Activated CD4-positive, alpha-beta memory T cell treated with anti-CD3 and anti-CD28 coated beads, Interleukin-2, amount 10 ng/mL, durations not matched to agents 7 days and 5 days (primary cell): ENCODE results near the gene HS3ST5. TPM values are rescaled to one million over a fixed set of nuclear protein-coding genes. Genes with fewer than 3 reads are reported as not detected.
"Not testable (repeated sequence)": the region's sequence is repeated elsewhere in the genome, so short reads cannot be mapped to it uniquely, and the experiment has no call there.

Source experiments
- CTCF ChIA-PET: fragments of 350-600 bp; sonication (Branson Sonifier 250); formaldehyde crosslinking; loops from one replicate; lab custom pipeline; 2021; ENCODE audit warnings: antibody characterized with exemption, inconsistent platforms; lab: Charles Lee
- POLR2A ChIA-PET: fragments of 350-600 bp; sonication (Branson Sonifier 250); formaldehyde crosslinking; loops from one replicate; lab custom pipeline; 2021; ENCODE audit warnings: antibody characterized with exemption; lab: Charles Lee
- DNase-seq: peaks from one replicate; pipeline ENCODE4 v3.0.0-alpha.2; 2020
- H3K27ac Mint-ChIP-seq: one replicate; pipeline ENCODE4 v1.8.0; 2021; ENCODE audit warnings: mild to moderate bottlenecking, mixed read lengths
- H3K27me3 Mint-ChIP-seq: one replicate; pipeline ENCODE4 v1.8.0; 2021; ENCODE audit warnings: mixed read lengths
- H3K36me3 Mint-ChIP-seq: one replicate; pipeline ENCODE4 v1.8.0; 2021; ENCODE audit warnings: low read depth, mixed read lengths
- H3K4me1 Mint-ChIP-seq: one replicate; pipeline ENCODE4 v1.8.0; 2021; ENCODE audit warnings: mixed read lengths
- H3K4me3 Mint-ChIP-seq: one replicate; pipeline ENCODE4 v1.8.0; 2021; ENCODE audit warnings: mild to moderate bottlenecking, mixed read lengths
- H3K9me3 Mint-ChIP-seq: one replicate; pipeline ENCODE4 v1.8.0; 2021; ENCODE audit warnings: mixed read lengths
- total RNA-seq, 2 experiments: library from RNA; stranded (reverse); gene quantifications; one replicate each; pipeline ENCODE4 v1.2.3, GENCODE V29; 2021

Gene HS3ST5
- total RNA-seq, 2 experiments from 2014 or later: not detected

DNA sequence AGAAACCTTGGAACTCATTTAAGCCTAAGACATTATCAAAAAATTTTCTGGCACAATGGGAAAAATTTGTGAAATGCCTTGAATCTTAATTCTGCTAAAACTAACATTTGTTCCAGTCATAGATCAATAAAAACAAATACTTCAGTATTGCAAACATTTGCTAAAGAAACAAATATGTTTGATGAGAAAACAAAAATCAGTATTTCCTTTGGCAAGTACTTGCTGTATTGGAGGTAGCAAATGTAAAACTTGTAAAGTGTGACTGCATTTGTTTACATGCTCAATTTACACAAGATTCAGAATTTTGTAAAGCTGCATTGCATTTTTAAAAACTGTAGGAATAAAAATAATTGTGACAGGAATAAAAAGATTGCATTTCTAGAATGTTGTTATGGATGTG is 183.1 kb downstream of the HS3ST5 start:
- CTCF ChIA-PET: no interaction called here
- H3K9me3 Mint-ChIP-seq: no peaks in the 10 kb centered on the region
- no peak overlapping the region for H3K4me3 Mint-ChIP-seq
- no peaks in the 10 kb centered on the region for H3K27me3 Mint-ChIP-seq
- H3K36me3 Mint-ChIP-seq: no peaks in the 10 kb centered on the region
- no peak for DNase-seq
- no peak overlapping the region for H3K27ac Mint-ChIP-seq
- no peaks in the 10 kb centered on the region for H3K4me1 Mint-ChIP-seq
- POLR2A ChIA-PET: no interaction called here

DNA sequence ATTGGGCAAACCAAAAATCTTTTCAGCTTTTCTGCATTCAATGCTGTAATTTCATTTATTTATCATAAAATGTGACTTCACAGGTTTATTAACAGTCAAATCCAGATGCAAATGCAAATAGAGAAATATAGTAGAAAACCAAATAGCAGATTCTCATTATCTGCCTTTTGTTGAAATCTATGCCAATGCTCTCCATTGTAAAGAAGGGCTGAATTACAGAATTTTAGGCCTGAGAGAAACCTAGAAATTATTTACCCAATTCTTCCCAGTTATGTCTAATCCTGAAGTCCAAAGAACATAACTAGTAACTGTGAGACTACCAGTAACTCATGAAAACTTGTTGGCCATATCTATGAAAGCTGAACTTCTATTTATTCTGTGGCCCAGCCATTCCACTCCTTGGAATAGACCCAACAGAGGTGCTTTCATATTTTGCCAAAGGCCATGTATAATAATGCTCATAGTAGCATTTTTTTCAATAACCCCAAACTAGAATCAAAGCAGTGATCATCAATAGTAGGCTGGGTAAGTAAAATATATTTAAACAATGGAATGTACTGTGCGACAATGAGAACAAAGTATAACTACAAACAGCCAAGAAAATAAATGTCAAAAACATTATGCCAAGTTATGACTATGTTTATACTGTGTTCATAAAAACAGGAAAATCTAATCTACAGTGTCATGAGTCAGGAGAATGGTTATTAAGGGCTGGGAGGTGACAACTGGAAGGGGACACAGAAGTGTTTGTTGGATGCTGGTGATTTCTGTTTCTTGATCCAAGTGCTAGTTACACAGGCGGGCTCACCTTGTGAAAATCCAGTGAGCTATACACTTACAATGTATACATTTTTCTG is 183.8 kb downstream of the HS3ST5 start:
- no peaks in the 10 kb centered on the region for H3K27me3 Mint-ChIP-seq
- DNase-seq: no peak
- H3K9me3 Mint-ChIP-seq: no peaks in the 10 kb centered on the region
- H3K36me3 Mint-ChIP-seq: no peaks in the 10 kb centered on the region
- ChIA-PET CTCF (no interaction called here), POLR2A (no interaction called here)
- no peaks in the 10 kb centered on the region for H3K4me1 Mint-ChIP-seq
- H3K27ac Mint-ChIP-seq: no peak overlapping the region
- no peak overlapping the region for H3K4me3 Mint-ChIP-seq

DNA sequence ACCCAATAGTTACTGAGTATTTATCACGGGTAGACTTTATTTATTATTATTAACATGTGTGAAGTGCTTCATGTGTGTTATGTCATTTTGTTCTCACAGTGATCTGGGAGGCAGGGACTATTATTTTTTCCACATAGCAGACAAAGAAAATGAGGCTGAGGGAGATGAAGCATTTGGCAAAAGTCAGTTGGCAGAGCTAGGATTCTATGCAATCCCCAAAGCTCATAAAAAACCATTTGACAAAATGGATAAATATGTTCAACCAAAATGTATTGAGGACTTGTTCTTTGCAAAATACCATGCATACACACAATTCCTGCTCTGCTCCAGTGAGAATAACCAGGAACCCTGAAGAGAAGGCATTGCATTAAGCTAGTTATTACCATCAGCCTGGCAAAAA is 184.4 kb downstream of the HS3ST5 start:
- POLR2A ChIA-PET: no interaction called here
- H3K27ac Mint-ChIP-seq: no peak overlapping the region
- no peak overlapping the region for H3K4me3 Mint-ChIP-seq
- no peaks in the 10 kb centered on the region for H3K9me3 Mint-ChIP-seq
- no peaks in the 10 kb centered on the region for H3K4me1 Mint-ChIP-seq
- DNase-seq: no peak
- H3K27me3 Mint-ChIP-seq: no peaks in the 10 kb centered on the region
- H3K36me3 Mint-ChIP-seq: no peaks in the 10 kb centered on the region
- CTCF ChIA-PET: no interaction called here

DNA sequence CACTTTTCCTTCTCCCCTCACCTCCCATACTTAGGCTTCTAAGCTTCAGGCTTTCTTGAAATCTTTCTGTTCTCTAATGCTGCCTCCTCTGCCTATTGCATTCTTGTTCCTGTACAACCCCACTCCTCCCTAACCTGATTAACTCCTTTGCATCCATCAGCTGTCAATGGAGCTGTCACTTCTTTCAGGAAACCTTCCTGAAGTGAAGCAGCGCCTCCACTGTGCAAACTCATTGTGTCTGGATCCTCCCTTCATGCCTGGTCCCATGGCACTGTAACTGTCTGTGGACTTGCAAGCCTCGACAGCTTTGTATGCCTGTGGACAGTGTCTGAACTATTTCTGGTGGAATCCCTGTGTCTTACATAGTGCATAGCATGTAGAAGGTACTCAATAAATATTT is 185.0 kb downstream of the HS3ST5 start:
- POLR2A ChIA-PET: no interaction called here
- H3K4me1 Mint-ChIP-seq: no peaks in the 10 kb centered on the region
- H3K36me3 Mint-ChIP-seq: no peaks in the 10 kb centered on the region
- no peaks in the 10 kb centered on the region for H3K9me3 Mint-ChIP-seq
- H3K27ac Mint-ChIP-seq: no peak overlapping the region
- CTCF ChIA-PET: no interaction called here
- no peaks in the 10 kb centered on the region for H3K27me3 Mint-ChIP-seq
- no peak for DNase-seq
- no peak overlapping the region for H3K4me3 Mint-ChIP-seq

DNA sequence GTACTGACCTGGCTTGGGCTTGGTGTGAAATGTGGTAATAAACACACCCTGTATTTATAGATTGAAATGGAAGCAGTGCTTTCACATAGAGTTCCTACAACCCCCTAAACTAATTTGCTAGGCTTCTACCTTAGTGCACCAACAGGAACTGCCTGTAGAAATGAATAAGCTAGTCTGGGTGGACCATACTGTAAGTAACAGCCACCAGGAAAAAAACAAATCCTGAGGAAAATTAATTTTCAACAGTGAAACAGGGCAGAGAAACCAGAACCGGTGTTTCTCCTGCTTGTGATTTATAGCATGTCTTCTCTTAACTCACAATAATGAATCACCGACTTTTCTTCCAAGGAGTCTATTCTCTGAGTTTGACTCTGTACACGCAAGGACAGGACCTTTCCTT is 187.1 kb downstream of the HS3ST5 start:
- H3K27ac Mint-ChIP-seq: no peak overlapping the region
- ChIA-PET CTCF (no interaction called here), POLR2A (no interaction called here)
- H3K4me1 Mint-ChIP-seq: no peaks in the 10 kb centered on the region
- H3K27me3 Mint-ChIP-seq: no peaks in the 10 kb centered on the region
- no peak for DNase-seq
- no peak overlapping the region for H3K4me3 Mint-ChIP-seq
- no peaks in the 10 kb centered on the region for H3K9me3 Mint-ChIP-seq
- H3K36me3 Mint-ChIP-seq: no peaks in the 10 kb centered on the region

DNA sequence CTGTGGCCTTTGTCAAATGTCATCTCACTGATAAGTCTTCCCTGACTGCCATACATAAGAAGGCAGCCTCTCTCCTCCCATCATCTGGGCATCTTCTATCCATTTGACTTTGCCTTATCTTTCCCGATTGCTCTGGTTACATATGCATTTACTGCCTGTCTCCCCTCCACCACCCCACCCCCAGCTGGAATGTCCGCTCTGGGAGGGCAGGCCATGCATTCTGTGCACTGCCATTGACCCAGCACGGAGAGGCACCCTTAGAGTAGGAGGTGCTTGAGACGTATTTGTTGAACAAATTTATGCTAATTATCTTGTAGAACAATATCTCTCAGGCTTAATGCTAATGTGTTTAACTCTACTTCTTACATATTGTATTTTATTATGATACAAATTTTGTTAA is 188.0 kb downstream of the HS3ST5 start:
- Mint-ChIP-seq H3K4me3 (no peak overlapping the region), H3K36me3 (no peaks in the 10 kb centered on the region), H3K4me1 (no peaks in the 10 kb centered on the region), H3K27ac (no peak overlapping the region), H3K27me3 (no peaks in the 10 kb centered on the region), H3K9me3 (no peaks in the 10 kb centered on the region)
- DNase-seq: no peak
- ChIA-PET POLR2A (no interaction called here), CTCF (no interaction called here)

DNA sequence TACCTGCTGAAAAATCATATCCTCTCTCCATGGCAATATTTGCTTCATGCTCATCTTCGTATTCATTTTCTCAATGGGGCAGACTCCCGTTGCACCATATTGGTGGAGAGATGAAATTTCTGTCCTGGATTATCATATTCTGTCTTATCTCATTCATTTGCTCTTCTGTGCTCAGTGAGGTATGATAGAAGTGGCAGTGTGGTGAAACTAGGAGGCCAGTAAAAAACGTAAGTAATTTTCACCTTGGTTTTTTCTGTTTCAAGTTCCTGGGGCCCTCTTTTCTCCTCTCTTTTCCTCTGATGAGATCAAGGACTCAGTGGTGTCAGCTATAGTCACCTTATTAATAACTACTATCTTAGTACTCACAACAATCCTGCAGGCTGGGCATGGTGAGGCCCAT is 189.4 kb downstream of the HS3ST5 start:
- no peak for DNase-seq
- ChIA-PET CTCF (no interaction called here), POLR2A (no interaction called here)
- Mint-ChIP-seq H3K27ac (no peak overlapping the region), H3K4me3 (no peak overlapping the region), H3K4me1 (no peaks in the 10 kb centered on the region), H3K36me3 (no peaks in the 10 kb centered on the region), H3K27me3 (no peaks in the 10 kb centered on the region), H3K9me3 (no peaks in the 10 kb centered on the region)

DNA sequence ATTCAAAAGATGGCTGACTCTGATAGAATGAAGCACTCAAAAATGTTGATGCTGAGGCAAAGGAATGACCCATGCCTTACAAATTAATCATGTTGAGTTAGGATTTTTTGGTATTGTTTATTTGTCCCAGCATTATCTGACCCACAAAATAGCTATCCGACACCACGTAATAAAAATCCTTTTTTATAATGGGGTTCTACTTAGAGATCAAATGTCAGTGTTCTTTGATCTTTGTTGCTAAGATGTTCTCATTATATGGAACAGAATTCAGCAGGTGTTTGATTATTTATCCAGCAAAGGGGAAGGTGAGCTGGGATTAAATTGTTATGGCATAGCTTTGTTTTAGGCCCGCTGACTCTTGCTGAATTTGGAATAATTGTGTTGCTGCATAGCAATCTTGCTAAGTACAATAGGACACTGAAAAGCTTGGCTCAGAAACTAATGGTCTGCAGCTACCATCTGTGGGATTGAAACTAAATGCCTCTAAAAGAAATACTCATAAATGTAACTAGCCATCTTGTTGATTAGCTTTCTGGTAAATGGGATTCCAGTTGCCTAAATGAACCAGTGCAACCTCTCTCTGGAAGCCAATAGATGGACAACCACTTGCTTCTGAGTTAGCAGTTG is 191.6 kb downstream of the HS3ST5 start:
- CTCF ChIA-PET: no interaction called here
- H3K9me3 Mint-ChIP-seq: no peaks in the 10 kb centered on the region
- DNase-seq: no peak
- H3K4me1 Mint-ChIP-seq: no peaks in the 10 kb centered on the region
- H3K4me3 Mint-ChIP-seq: no peak overlapping the region
- no peaks in the 10 kb centered on the region for H3K27me3 Mint-ChIP-seq
- POLR2A ChIA-PET: no interaction called here
- no peak overlapping the region for H3K27ac Mint-ChIP-seq
- H3K36me3 Mint-ChIP-seq: no peaks in the 10 kb centered on the region

DNA sequence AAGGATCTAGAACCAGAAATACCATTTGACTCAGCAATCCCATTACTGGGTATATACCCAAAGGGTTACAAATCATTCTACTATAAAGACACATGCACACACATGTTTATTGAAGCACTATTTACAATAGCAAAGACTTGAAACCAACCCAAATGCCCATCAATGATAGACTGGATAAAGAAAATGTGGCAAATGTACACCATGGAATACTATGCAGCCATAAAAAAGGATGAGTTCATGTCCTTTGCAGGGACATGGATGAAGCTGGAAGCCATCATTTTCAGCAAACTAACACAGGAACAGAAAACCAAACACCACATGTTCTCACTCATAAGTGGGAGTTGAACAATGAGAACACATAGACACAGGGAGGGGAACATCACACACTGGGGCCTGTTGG is 193.6 kb downstream of the HS3ST5 start:
- CTCF ChIA-PET, H3K4me3 Mint-ChIP-seq, H3K9me3 Mint-ChIP-seq, H3K4me1 Mint-ChIP-seq, POLR2A ChIA-PET, H3K36me3 Mint-ChIP-seq, DNase-seq, H3K27ac Mint-ChIP-seq, H3K27me3 Mint-ChIP-seq: not testable (repeated sequence)

DNA sequence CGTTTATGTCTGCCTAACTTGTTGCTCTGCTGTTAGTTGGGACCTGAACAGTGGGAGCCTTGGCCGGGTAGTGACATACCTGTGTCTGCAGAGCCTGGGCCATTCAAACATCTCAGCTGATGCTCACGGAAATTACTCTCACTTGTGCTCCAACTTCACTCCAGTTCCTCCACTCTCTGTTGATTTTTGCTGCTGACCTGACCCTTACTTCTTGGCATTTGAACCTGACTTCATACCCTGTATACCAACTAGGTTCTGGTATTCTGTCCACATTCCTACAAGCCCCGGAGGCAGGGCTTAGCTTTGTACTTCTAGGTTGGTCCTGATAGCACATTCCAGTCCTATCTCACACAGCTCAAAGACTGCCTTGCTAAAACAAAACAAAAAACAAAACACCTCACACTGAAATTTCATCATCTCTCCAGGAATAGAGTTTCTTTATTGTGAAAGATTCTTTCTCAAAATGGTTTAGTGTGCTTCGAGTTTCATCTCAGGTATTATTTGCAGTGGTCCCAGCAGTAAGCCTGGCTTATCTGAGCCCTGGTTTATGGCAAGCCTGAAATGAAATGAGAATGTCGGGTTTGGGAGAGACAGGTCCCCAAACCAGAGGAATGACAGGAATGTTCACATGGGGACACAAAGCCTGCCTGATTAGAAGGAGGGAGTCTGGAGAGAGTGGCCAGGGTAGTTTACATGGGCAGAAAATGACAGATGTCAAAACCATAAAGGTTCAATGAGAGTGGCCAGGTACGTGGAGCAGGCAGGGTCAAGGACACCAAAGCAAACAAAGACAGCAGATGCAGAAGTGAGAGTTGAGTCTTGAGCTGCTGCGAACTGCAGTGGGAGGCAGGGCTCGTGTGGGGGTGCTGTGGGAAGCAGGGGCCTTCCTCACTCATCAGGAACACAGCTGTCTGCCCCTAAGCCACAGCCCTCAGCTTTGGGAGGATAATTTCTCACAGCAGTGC is 197.7 kb downstream of the HS3ST5 start:
- ChIA-PET CTCF (no interaction called here), POLR2A (no interaction called here)
- no peaks in the 10 kb centered on the region for H3K36me3 Mint-ChIP-seq
- DNase-seq: no peak
- no peaks in the 10 kb centered on the region for H3K27me3 Mint-ChIP-seq
- no peaks in the 10 kb centered on the region for H3K4me1 Mint-ChIP-seq
- H3K4me3 Mint-ChIP-seq: no peak overlapping the region
- H3K9me3 Mint-ChIP-seq: no peaks in the 10 kb centered on the region
- H3K27ac Mint-ChIP-seq: no peak overlapping the region

DNA sequence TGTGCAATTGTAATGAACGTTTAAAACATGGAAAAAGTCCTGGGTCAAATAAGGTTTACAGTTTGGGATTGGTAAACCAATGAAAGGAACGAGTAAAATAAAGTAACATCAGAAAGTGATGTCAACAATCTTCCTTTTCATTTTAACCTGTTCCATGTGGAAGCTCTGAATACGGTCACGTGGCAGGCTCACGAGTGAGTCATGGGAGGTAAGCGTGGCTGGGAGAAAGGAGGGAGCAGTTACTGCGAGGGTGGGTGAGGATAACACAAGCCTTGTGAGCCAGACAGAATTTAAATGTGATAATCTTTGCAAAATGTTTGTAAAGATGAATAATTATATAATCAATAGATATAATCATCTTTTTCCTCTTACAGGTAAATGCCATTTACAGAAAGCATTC is 200.6 kb downstream of the HS3ST5 start:
- no peak for DNase-seq
- Mint-ChIP-seq H3K4me1 (no peaks in the 10 kb centered on the region), H3K27me3 (peaks cover 1% of the 10 kb centered on the region), H3K9me3 (no peaks in the 10 kb centered on the region), H3K4me3 (no peak overlapping the region), H3K27ac (no peak overlapping the region), H3K36me3 (no peaks in the 10 kb centered on the region)
- CTCF ChIA-PET: no interaction called here
- POLR2A ChIA-PET: no interaction called here

DNA sequence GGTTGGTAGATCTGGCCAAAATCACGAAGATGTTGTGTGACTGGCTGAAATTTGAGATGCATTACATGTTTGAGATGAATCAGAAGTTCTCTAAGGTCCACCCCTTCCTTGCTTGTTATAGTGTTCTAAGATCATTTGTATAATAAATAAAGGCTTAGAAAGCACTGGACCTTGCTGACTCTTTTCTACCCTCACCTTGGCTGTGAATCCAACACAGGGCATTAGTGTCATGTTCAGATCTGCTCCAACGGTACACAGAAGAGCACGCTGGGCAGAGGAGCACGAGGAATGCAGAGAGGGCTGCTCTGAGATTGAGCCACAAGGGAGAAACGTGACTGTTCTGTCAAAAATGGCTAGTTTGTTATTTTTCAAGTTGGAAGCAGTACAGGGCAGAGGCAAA is 202.4 kb downstream of the HS3ST5 start:
- H3K27ac Mint-ChIP-seq: no peak overlapping the region
- DNase-seq: no peak
- CTCF ChIA-PET: no interaction called here
- H3K36me3 Mint-ChIP-seq: no peaks in the 10 kb centered on the region
- peaks cover 1% of the 10 kb centered on the region for H3K27me3 Mint-ChIP-seq
- no peaks in the 10 kb centered on the region for H3K4me1 Mint-ChIP-seq
- H3K4me3 Mint-ChIP-seq: no peak overlapping the region
- POLR2A ChIA-PET: no interaction called here
- H3K9me3 Mint-ChIP-seq: no peaks in the 10 kb centered on the region

DNA sequence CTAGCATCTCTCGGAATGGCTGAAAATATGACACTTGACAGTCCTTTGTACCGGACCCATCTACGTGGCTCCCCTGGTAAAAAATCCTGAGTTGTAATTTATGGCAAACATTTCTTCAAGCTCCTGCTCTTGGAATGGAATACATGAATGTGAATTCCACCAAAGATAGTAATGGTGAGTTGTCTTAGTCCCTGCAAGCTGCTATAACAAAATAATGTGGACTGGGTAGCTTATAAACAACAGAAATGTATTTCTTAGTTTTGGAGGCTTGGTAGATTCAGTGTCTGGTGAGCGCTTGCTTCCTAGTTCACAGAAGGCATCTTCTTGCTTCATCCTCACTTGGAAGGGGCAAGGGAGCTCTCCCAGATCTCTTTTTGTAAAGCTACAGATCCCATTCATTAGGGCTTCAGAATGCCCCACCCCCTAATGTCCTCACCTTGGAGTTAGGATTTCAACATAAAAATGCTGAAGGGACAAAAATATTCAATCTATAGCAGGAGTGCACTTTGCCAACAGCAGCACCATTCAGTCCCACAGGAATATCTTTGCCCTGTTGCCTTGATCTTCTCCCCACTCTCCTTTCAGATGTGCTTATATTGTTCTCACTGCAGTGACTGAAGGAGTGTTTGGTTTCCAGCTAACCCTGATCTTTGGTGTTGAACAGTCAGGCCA is 204.1 kb downstream of the HS3ST5 start:
- peaks cover 1% of the 10 kb centered on the region for H3K27me3 Mint-ChIP-seq
- H3K27ac Mint-ChIP-seq: no peak overlapping the region
- CTCF ChIA-PET: no interaction called here
- no peaks in the 10 kb centered on the region for H3K36me3 Mint-ChIP-seq
- no peak for DNase-seq
- no peaks in the 10 kb centered on the region for H3K4me1 Mint-ChIP-seq
- no peak overlapping the region for H3K4me3 Mint-ChIP-seq
- POLR2A ChIA-PET: no interaction called here
- no peaks in the 10 kb centered on the region for H3K9me3 Mint-ChIP-seq
